K562 (cell line): ENCODE measurements around the gene AP3S2. TPM values are rescaled to one million over a fixed set of nuclear protein-coding genes. Genes with fewer than 3 reads are reported as not detected.

ENCODE experiments used
- ARID3A ChIP-seq: IDR thresholded peaks from 2 replicates; pipeline ENCODE4 v1.6.1; 2012; ENCODE audit warnings: low read depth, low read length, improper control_type of control experiment, borderline replicate concordance
- CREB1 ChIP-seq, 2 experiments: sonication (generic) in 1 of 2; formaldehyde crosslinking in 1 of 2; IDR thresholded peaks; 2 replicates each; pipeline versions ENCODE4 v1.6.1 to v1.8.0; 2012 to 2022; ENCODE audit warnings: inconsistent platforms in 1 of 2, mild to moderate bottlenecking in 1 of 2, missing genetic modification reagents in 1 of 2, moderate library complexity in 1 of 2
- E2F3 ChIP-seq: fragments of 250-450 bp; sonication (Bioruptor Pico); IDR thresholded peaks from 2 replicates; pipeline ENCODE4 v1.4.0; 2020; ENCODE audit warnings: mild to moderate bottlenecking
- HDAC2 ChIP-seq: fragments of 450-650 bp; IDR thresholded peaks from 2 replicates; pipeline ENCODE4 v1.6.1; 2016; ENCODE audit warnings: mild to moderate bottlenecking
- HNRNPLL ChIP-seq: fragments of 200-400 bp; formaldehyde crosslinking; IDR thresholded peaks from 2 replicates; pipeline ENCODE4 v1.6.1; 2017; ENCODE audit warnings: low read length, low read depth, mild to moderate bottlenecking; ENCODE audit not compliant: poor library complexity, severe bottlenecking
- JUND ChIP-seq, 2 experiments: IDR thresholded peaks; 2 replicates in 1 of 2; 3 replicates in 1 of 2; pipeline ENCODE4 v1.6.1; 2011; ENCODE audit warnings: borderline replicate concordance in 2 of 2, low read depth in 2 of 2, low read length in 2 of 2, improper control_type of control experiment in 1 of 2, missing biosample characterization in 1 of 2, missing genetic modification characterization in 1 of 2, missing genetic modification reagents in 1 of 2
- POU5F1 ChIP-seq: fragments of 150-350 bp; IDR thresholded peaks from 2 replicates; pipeline ENCODE4 v1.6.1; 2014; ENCODE audit warnings: borderline replicate concordance, low read length, low read depth, mild to moderate bottlenecking; ENCODE audit not compliant: partially characterized antibody
- RAD51 ChIP-seq: fragments of 450-650 bp; IDR thresholded peaks from 2 replicates; pipeline ENCODE4 v1.7.1; 2016; ENCODE audit warnings: low read depth, mild to moderate bottlenecking, borderline replicate concordance
- SMAD2 ChIP-seq: fragments of 150-350 bp; IDR thresholded peaks from 2 replicates; pipeline ENCODE4 v1.6.1; 2014; ENCODE audit warnings: low read depth, mild to moderate bottlenecking, low read length
- TAF1 ChIP-seq: IDR thresholded peaks from 2 replicates; pipeline ENCODE4 v1.6.1; 2011; ENCODE audit warnings: mild to moderate bottlenecking, low read length, moderate library complexity; ENCODE audit not compliant: insufficient read depth, control insufficient read depth, severe bottlenecking; ENCODE audit errors: extremely low read depth
- TAF9B ChIP-seq: fragments of 450-650 bp; IDR thresholded peaks from 2 replicates; pipeline ENCODE4 v1.6.1; 2018; ENCODE audit warnings: mild to moderate bottlenecking; ENCODE audit not compliant: partially characterized antibody
- ZNF436 ChIP-seq: fragments of 250-450, 450-650 bp; sonication (Bioruptor Pico); formaldehyde crosslinking; IDR thresholded peaks from 2 replicates; pipeline ENCODE4 v1.7.0; 2020; ENCODE audit warnings: mild to moderate bottlenecking
- ZNF644 ChIP-seq: fragments of 200-800 bp; sonication (Bioruptor generic); IDR thresholded peaks from 2 replicates; pipeline ENCODE4 v1.6.1; 2016; ENCODE audit warnings: low read depth, missing genetic modification characterization, missing compliant biosample characterization
- ZNF707 ChIP-seq: fragments of 250-450 bp; sonication (Bioruptor Pico); conservative IDR thresholded peaks from 2 replicates; pipeline ENCODE4 v1.8.0; 2022; ENCODE audit warnings: inconsistent platforms, mild to moderate bottlenecking, moderate library complexity
- polyA plus RNA-seq, 8 experiments: library from polyadenylated mRNA; depleted of rRNA in 4 of 8; stranded (reverse) in 5 of 8; unstranded in 3 of 8; fragments of >200 nt; fragmentation: Nextera tagmentation in 2 of 8; fragmentation: Illumina TruSeq in 1 of 8; extraction: Ambion mirVana in 2 of 8; extraction: Trizol in 1 of 8; gene quantifications; 2 replicates each; pipeline versions ENCODE4 v1.2.1 to v1.2.3, GENCODE V29; 2011 to 2014; ENCODE audit warnings: inconsistent platforms in 1 of 8, missing spikeins in 1 of 8
- total RNA-seq, 7 experiments: library from RNA; depleted of rRNA in 6 of 7; stranded (reverse); fragments of >200 nt in 6 of 7; fragmentation: Illumina TruSeq in 2 of 7; extraction: Trizol in 2 of 7; gene quantifications; 2 replicates each; pipeline versions ENCODE4 v1.2.1 to v1.2.3, GENCODE V29; 2011 to 2021; ENCODE audit warnings: low replicate concordance in 1 of 7
- TF ChIP-seq, protein P1 (sequence below): fragments of 450-650 bp; conservative IDR thresholded peaks from 2 replicates; pipeline ENCODE4 v1.6.1; 2016; ENCODE audit warnings: missing genetic modification characterization, low read depth, mild to moderate bottlenecking, control low read depth, missing compliant biosample characterization
- TF ChIP-seq, protein P2 (sequence below), 3 experiments: fragments of 200-800 bp in 1 of 3; fragments of 250-450 bp in 1 of 3; fragments of 450-650 bp in 1 of 3; sonication (Bioruptor Pico) in 1 of 3; sonication (Bioruptor generic) in 1 of 3; formaldehyde crosslinking in 1 of 3; IDR thresholded peaks; 2 replicates each; pipeline versions ENCODE4 v1.6.1 to v1.8.0; 2016 to 2022; ENCODE audit warnings: mild to moderate bottlenecking in 2 of 3, missing genetic modification characterization in 2 of 3, missing compliant biosample characterization in 1 of 3, moderate library complexity in 1 of 3
- TF ChIP-seq, protein P3 (sequence below): sonication (generic); formaldehyde crosslinking; IDR thresholded peaks from 2 replicates; pipeline ENCODE4 v1.8.0; 2022; ENCODE audit warnings: missing genetic modification reagents, mild to moderate bottlenecking, borderline replicate concordance

The AP3S2 gene
- total and polyA plus RNA-seq, 9 of the 15 experiments (the other 6 are each of a cell fraction or from before 2014, with no cell fraction given): 16.4 to 54.1 (median 37.4) TPM

DNA sequence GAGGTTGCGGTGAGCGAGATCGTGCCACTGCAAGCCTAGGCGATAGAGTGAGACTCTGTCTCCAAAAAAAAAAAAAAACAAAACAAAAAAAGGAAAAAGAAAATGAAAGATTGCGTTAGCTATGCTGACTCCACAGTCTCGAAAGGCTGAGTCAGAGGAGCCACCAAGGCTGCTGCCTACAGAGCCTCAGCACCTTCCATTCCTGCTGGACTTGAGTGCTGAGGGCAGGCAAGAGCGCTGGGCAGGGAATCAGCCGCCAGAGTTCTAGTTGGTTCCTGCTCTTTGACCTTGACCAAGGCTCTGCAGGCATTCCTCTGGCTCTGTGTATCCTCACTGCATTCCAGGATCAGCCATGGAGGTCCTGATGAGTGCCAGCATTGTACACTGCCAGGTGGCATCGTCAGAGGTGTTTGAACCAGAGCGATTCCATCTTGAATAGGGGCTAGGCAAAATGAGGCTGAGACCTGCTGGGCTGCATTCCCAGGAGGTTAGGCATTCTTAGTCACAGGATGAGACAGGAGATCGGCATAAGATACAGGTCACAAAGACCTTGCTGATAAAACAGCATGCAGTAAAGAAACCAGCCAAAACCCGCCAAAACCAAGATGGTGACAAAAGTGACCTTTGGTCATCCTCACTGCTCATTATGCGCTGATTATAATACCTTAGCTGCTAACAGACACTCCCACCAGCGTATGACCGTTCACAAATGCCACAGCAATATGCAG lies 111.7 kb downstream of the AP3S2 start (continued):
- TF ChIP-seq ARID3A: no peak
- no peak for TF ChIP-seq POU5F1
- no peak for TF ChIP-seq RAD51
- no peak for TF ChIP-seq SMAD2
- no peak; the same call in 1 of the 2 replicates for TF ChIP-seq HDAC2
- TF ChIP-seq, protein P1, sequence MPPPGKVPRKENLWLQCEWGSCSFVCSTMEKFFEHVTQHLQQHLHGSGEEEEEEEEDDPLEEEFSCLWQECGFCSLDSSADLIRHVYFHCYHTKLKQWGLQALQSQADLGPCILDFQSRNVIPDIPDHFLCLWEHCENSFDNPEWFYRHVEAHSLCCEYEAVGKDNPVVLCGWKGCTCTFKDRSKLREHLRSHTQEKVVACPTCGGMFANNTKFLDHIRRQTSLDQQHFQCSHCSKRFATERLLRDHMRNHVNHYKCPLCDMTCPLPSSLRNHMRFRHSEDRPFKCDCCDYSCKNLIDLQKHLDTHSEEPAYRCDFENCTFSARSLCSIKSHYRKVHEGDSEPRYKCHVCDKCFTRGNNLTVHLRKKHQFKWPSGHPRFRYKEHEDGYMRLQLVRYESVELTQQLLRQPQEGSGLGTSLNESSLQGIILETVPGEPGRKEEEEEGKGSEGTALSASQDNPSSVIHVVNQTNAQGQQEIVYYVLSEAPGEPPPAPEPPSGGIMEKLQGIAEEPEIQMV (tag): peak; percentile 94
- no peak for TF ChIP-seq TAF9B
- TF ChIP-seq ZNF436 (CRISPR knock-in tag): no peak
- TF ChIP-seq JUND (IDR thresholded peaks at IDR 0.05; ENCODE audit: borderline replicate concordance, low read depth, low read length): peak; percentile 40; the same call in 1 of the 2 replicates
- TF ChIP-seq JUND (tag; IDR thresholded peaks at IDR 0.05; ENCODE audit: borderline replicate concordance, low read depth, low read length): peak; percentile 84; the same call in 2 of the 3 replicates
- TF ChIP-seq TAF1: no peak
- TF ChIP-seq HNRNPLL: no peak
- TF ChIP-seq, protein P2, sequence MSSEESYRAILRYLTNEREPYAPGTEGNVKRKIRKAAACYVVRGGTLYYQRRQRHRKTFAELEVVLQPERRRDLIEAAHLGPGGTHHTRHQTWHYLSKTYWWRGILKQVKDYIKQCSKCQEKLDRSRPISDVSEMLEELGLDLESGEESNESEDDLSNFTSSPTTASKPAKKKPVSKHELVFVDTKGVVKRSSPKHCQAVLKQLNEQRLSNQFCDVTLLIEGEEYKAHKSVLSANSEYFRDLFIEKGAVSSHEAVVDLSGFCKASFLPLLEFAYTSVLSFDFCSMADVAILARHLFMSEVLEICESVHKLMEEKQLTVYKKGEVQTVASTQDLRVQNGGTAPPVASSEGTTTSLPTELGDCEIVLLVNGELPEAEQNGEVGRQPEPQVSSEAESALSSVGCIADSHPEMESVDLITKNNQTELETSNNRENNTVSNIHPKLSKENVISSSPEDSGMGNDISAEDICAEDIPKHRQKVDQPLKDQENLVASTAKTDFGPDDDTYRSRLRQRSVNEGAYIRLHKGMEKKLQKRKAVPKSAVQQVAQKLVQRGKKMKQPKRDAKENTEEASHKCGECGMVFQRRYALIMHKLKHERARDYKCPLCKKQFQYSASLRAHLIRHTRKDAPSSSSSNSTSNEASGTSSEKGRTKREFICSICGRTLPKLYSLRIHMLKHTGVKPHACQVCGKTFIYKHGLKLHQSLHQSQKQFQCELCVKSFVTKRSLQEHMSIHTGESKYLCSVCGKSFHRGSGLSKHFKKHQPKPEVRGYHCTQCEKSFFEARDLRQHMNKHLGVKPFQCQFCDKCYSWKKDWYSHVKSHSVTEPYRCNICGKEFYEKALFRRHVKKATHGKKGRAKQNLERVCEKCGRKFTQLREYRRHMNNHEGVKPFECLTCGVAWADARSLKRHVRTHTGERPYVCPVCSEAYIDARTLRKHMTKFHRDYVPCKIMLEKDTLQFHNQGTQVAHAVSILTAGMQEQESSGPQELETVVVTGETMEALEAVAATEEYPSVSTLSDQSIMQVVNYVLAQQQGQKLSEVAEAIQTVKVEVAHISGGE (CRISPR knock-in tag; IDR thresholded peaks at IDR 0.05): peak in 2 of 3 experiments; percentile 39 to 93; a peak in 3 of 6 replicates
- peak; percentile 82 for TF ChIP-seq ZNF707 (CRISPR knock-in tag)
- TF ChIP-seq, protein P3, sequence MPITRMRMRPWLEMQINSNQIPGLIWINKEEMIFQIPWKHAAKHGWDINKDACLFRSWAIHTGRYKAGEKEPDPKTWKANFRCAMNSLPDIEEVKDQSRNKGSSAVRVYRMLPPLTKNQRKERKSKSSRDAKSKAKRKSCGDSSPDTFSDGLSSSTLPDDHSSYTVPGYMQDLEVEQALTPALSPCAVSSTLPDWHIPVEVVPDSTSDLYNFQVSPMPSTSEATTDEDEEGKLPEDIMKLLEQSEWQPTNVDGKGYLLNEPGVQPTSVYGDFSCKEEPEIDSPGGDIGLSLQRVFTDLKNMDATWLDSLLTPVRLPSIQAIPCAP (CRISPR knock-in tag): no peak
- no peak for TF ChIP-seq CREB1 (IDR thresholded peaks at IDR 0.05)
- no peak for TF ChIP-seq CREB1 (CRISPR knock-in tag; IDR thresholded peaks at IDR 0.05)
- peak; percentile 97 for TF ChIP-seq ZNF644 (tag)
- peak; percentile 99 for TF ChIP-seq E2F3 (CRISPR knock-in tag)
